Right renal cortex interstitium (tissue), 3 donors: Measurements from ENCODE around the gene COL6A1. TPM values are rescaled to one million over a fixed set of nuclear protein-coding genes. Genes with fewer than 3 reads are reported as not detected.

Experiments
- polyA plus RNA-seq, 3 donors: library from polyadenylated mRNA; unstranded; fragments of 120-200 nt; gene quantifications; one replicate each; pipeline ENCODE4 v1.2.1, GENCODE V29; 2013; ENCODE audit not compliant: insufficient read length in 3 of 3

The COL6A1 gene
- polyA plus RNA-seq, 3 donors = 201 to 207 (median 205) TPM

Other genes starting within 250 kb of the COL6A1 start
- gene COL6A2, start 116.3 kb downstream of the COL6A1 start, polyA plus RNA-seq = 100 to 1,000 TPM; 160 to 172 (median 170) TPM
- gene FTCD, start 173.8 kb downstream of the COL6A1 start, polyA plus RNA-seq = 10 to 100 TPM; 15.1 to 23.2 (median 22.6) TPM
- 10 to 100 TPM; 11.2 to 11.4 (median 11.4) TPM for gene SPATC1L, start 202.7 kb downstream of the COL6A1 start, polyA plus RNA-seq
- 10 to 100 TPM; 22.8 to 33.3 (median 29.7) TPM for gene LSS, start 247.0 kb downstream of the COL6A1 start, polyA plus RNA-seq